Pancreas (tissue), 10 donors: ENCODE results near the gene FLT3LG. TPM values are rescaled to one million over a fixed set of nuclear protein-coding genes. Genes with fewer than 3 reads are reported as not detected.

Source experiments
- ATAC-seq, 4 donors: fragments of 200-7000 bp; cut with Tn5 transposase; one replicate each; pipeline versions ENCODE4 v1.8.0 to v1.9.1; 2020; ENCODE audit warnings: mild to moderate bottlenecking in 4 of 4, moderate library complexity in 4 of 4
- DNase-seq, 6 donors: peaks; one replicate each; pipeline ENCODE4 v3.0.0-alpha.2; 2020
- FAIRE-seq: peaks from 2 replicates; lab custom pipeline; 2012; peaks lifted over from hg19 to GRCh38; lab: Jason Lieb, UNC
- H3K27ac ChIP-seq, 4 donors: fragments of 200-600 bp; sonication (generic); 1 replicate in 3 of 4; 2 replicates in 1 of 4; pipeline versions ENCODE4 v1.5.0 to v1.8.0; 2020
- H3K27me3 ChIP-seq, 4 donors: fragments of 200-600 bp; one replicate each; pipeline ENCODE4 v1.8.0; 2021
- H3K36me3 ChIP-seq, 3 donors: fragments of 200-600 bp; sonication (generic) in 1 of 3; one replicate each; pipeline versions ENCODE4 v1.5.0 to v1.8.0; 2020 to 2021
- H3K4me1 ChIP-seq, 3 donors: fragments of 200-600 bp; one replicate each; pipeline ENCODE4 v1.8.0; 2021
- H3K4me3 ChIP-seq, 4 donors: fragments of 200-600 bp; sonication (generic) in 2 of 4; one replicate each; pipeline versions ENCODE4 v1.5.0 to v1.8.0; 2020 to 2021
- H3K9me3 ChIP-seq, 4 donors: fragments of 200-600 bp; one replicate each; pipeline ENCODE4 v1.8.0; 2021
- WGBS, 2 donors: extraction: QIAGEN DNeasy Blood & Tissue Kit; methylation state at CpG; one replicate each; pipeline ENCODE4 v1.1.7; 2013; 5-methylcytosine and 5-hydroxymethylcytosine counted together
- intact Hi-C, 3 donors: fragments of 100-400 bp; cut with DNase I; formaldehyde crosslinking; loops; one replicate each; pipeline versions ENCODE4 v1.11.1 to v1.14.2; 2022
- polyA plus RNA-seq, 2 donors: library from polyadenylated mRNA; stranded (reverse); fragments of 200-250 nt; gene quantifications; one replicate each; pipeline ENCODE4 v1.2.3, GENCODE V29; 2013
- total RNA-seq, 6 donors: library from RNA; stranded (reverse); fragmentation: NEBNext Ultra II Directional in 4 of 6; extraction: Animal tissue kit (Norgen Biotek cat#: 25700) in 4 of 6; gene quantifications; one replicate each; pipeline versions ENCODE4 v1.2.1 to v1.2.4, GENCODE V29; 2021 to 2023
- TF ChIP-seq, protein P1 (sequence below), 4 donors: fragments of 200-600 bp; sonication (generic) in 3 of 4; IDR thresholded peaks; one replicate each; pipeline versions ENCODE4 v1.5.0 to v1.8.0; 2021; ENCODE audit warnings: antibody characterized with exemption in 4 of 4
- donor health status: healthy with polysubstance abuse.
- donor health status: DM: no; HTN: no; CAD: no; lungs with moderate emphysema.
- donor health status: DM: no; HTN: no; CAD: no.
- donor health status: control.
- donor health status: control.
- donor health status: Bipolar disorder and iron deficiency.
- donor health status: DM: yes; HTN: yes; CAD: no.
- donor health status: DM: no; HTN: no; CAD: no.
- donor health status: DM: no; HTN: no; CAD: no.
- donor health status: DM: yes; HTN: yes; CAD: no.

The FLT3LG gene
- 1 to 10 TPM in 5 of 6 donors, under 1 TPM in 1; 0.79 to 3.7 (median 1.8) TPM for total RNA-seq
- polyA plus RNA-seq = 1 to 10 TPM; 7.1 to 8.4 TPM

DNA sequence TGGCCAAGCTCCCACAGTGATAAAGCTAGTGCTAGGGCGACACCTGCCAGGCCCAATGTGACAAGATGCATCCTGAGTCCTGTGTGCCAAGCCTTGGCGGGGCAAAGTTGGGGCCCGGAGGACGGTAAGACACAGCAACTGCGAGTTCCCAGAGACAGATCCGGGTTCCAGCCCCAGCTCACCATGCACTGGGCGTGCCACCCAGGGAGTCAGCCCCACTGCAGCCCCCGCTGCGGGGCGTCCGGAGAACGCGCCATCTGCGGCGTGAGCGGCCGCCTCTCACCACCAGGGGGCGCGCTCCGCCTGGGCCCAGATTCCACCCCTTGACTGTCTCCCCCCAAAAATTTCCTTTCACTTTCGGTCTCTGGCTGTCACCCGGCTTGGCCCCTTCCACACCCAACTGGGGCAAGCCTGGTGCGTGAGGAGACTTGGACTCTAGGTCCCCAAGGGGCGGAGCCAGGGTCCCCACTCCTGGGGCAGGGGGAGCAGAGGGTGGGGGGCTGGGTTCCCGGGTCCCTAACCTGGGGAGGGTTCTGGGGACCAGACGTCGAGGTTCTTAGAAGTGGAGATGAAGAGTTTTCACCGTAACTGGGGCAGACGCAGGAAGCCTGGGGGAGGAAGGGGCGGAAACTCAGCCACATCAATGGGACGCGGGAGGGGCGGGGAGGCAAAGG lies at the start of gene FLT3LG:
Gene FLT3LG (plus strand): TSS at position 348 of the 674 bp plus-strand sequence. CDS start 425 bp downstream, outside the sequence.
- intact Hi-C loops = no loop called here
- Histone ChIP-seq H3K9me3 (no peaks in the 10 kb centered on the region), H3K27ac (peak within 1 kb of the TSS in 2 of 4 donors; percentile 21 to 28)

DNA sequence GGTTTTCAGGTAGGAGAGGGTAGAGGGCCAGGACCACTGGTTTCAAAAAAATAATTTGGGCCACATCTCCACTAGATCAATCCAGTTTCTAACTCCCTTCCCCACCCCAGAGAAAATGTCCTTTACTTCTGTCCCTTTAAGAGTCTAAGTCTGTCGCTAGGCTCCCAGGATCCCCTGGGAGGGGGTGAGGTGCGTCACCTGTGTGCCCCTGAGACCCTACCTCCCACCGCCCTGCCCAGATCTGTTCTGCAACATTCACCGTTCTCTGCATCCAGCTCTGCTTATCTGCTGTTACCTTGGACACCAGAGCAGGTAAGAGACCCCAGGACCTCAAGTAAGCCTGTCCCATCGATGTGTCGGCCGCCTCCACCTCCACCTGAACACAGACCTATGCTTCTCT lies 48.8 kb upstream of the FLT3LG start, which contains the start of gene GFY:
Gene GFY (plus strand): TSS at position 211 of the 400 bp plus-strand sequence. CDS start 1,043 bp downstream, outside the sequence.
- FAIRE-seq (no peak), DNase-seq (no peak), ATAC-seq (no peak)
- 33 to 40% methylated on average over 7 of the region's 7 CpGs for WGBS, 2 donors
- H3K27ac ChIP-seq = no peak within 1 kb of the TSS
- peaks cover 0 to 51% (median 11%) of the 10 kb centered on the region in 4 donors for H3K27me3 ChIP-seq
- H3K36me3 ChIP-seq = no peaks in the 10 kb centered on the region
- intact Hi-C loops = no loop called here
- no peaks in the 10 kb centered on the region for H3K9me3 ChIP-seq
- TF ChIP-seq, protein P1, sequence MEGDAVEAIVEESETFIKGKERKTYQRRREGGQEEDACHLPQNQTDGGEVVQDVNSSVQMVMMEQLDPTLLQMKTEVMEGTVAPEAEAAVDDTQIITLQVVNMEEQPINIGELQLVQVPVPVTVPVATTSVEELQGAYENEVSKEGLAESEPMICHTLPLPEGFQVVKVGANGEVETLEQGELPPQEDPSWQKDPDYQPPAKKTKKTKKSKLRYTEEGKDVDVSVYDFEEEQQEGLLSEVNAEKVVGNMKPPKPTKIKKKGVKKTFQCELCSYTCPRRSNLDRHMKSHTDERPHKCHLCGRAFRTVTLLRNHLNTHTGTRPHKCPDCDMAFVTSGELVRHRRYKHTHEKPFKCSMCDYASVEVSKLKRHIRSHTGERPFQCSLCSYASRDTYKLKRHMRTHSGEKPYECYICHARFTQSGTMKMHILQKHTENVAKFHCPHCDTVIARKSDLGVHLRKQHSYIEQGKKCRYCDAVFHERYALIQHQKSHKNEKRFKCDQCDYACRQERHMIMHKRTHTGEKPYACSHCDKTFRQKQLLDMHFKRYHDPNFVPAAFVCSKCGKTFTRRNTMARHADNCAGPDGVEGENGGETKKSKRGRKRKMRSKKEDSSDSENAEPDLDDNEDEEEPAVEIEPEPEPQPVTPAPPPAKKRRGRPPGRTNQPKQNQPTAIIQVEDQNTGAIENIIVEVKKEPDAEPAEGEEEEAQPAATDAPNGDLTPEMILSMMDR (IDR thresholded peaks at IDR 0.05) = no peak
- H3K4me3 ChIP-seq = no peak within 1 kb of the TSS
- peaks cover 0 to 6% (median 0%) of the 10 kb centered on the region in 3 donors for H3K4me1 ChIP-seq

More for the DNA sequence above, at the start of gene FLT3LG:
- 2% methylated on average over 33 of the region's 33 CpGs for WGBS, 2 donors
- Histone ChIP-seq H3K4me3 (peak within 1 kb of the TSS; percentile 27 to 66 (median 50)), H3K27me3 (no peaks in the 10 kb centered on the region), H3K36me3 (no peaks in the 10 kb centered on the region), H3K4me1 (peaks cover 0 to 4% (median 0%) of the 10 kb centered on the region in 3 donors)
- peak; percentile 53 to 84 (median 79) for ATAC-seq
- TF ChIP-seq, protein P1 (IDR thresholded peaks at IDR 0.05) = peak; percentile 97 to 100 (median 99)
- DNase-seq = peak; percentile 62 to 89 (median 70)
- no peak for FAIRE-seq

DNA sequence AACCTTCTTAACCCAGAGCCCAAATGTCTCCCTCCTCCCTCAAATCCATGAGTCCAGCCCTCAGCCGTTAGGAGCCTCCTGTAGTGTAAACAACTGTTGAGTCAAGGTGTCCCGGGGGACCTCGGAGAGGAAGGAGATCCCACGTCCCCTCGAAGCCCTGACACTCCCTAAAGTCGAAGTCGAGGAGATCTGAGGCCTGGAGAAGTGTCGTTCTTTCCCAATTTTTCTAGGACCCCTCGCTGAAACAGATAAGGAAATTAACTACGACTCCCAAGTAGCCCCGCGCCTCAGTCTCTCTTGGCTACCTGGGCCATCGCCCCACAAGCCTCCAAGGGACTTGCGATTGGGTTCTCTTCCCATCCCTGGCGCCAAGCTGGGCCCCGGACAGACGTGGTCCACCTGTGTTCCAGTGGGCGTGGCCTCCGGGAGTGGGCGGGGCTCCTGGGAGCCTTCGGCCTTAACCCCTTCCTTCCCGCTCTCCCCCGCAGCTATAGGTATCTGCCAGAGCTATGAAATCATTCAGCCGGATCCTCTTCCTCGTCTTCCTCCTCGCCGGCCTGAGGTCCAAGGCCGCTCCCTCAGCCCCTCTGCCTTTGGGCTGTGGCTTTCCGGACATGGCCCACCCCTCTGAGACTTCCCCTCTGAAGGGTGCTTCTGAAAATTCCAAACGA lies 48.0 kb upstream of the FLT3LG start:
- no peaks in the 10 kb centered on the region for H3K9me3 ChIP-seq
- intact Hi-C loops = no loop called here
- FAIRE-seq (no peak), ATAC-seq (no peak), DNase-seq (peak in 1 of 6 donors; percentile 49)
- 6% methylated on average over 29 to 30 of the region's 30 CpGs for WGBS, 2 donors
- TF ChIP-seq, protein P1 (IDR thresholded peaks at IDR 0.05) = no peak
- H3K4me3 ChIP-seq = no peak overlapping the region
- peaks cover 0 to 6% (median 0%) of the 10 kb centered on the region in 3 donors for H3K4me1 ChIP-seq
- H3K27me3 ChIP-seq = peaks cover 0 to 55% (median 10%) of the 10 kb centered on the region in 4 donors
- H3K27ac ChIP-seq = no peak overlapping the region
- no peaks in the 10 kb centered on the region for H3K36me3 ChIP-seq

GRCh38 chr19:49427339-49427738 lies 46.7 kb upstream of the FLT3LG start:
- TF ChIP-seq, protein P1 (IDR thresholded peaks at IDR 0.05) = no peak
- no peak for FAIRE-seq
- Histone ChIP-seq H3K27me3 (peaks cover 0 to 62% (median 7%) of the 10 kb centered on the region in 4 donors), H3K4me3 (no peak overlapping the region), H3K4me1 (peaks cover 0 to 6% (median 0%) of the 10 kb centered on the region in 3 donors), H3K36me3 (no peaks in the 10 kb centered on the region), H3K27ac (no peak overlapping the region), H3K9me3 (no peaks in the 10 kb centered on the region)
- intact Hi-C loops = no loop called here
- no peak for ATAC-seq
- WGBS, 2 donors = 43 to 48% methylated on average over 11 to 12 of the region's 12 CpGs
- DNase-seq = no peak
